ENCODE measurements around the gene IL31RA. TPM values are rescaled to one million over a fixed set of nuclear protein-coding genes. Genes with fewer than 3 reads are reported as not detected.

IL31RA gene
- total and polyA plus RNA-seq, 7 experiments from 2014 or later: 0.39 to 1.5 TPM; not detected in 5

DNA sequence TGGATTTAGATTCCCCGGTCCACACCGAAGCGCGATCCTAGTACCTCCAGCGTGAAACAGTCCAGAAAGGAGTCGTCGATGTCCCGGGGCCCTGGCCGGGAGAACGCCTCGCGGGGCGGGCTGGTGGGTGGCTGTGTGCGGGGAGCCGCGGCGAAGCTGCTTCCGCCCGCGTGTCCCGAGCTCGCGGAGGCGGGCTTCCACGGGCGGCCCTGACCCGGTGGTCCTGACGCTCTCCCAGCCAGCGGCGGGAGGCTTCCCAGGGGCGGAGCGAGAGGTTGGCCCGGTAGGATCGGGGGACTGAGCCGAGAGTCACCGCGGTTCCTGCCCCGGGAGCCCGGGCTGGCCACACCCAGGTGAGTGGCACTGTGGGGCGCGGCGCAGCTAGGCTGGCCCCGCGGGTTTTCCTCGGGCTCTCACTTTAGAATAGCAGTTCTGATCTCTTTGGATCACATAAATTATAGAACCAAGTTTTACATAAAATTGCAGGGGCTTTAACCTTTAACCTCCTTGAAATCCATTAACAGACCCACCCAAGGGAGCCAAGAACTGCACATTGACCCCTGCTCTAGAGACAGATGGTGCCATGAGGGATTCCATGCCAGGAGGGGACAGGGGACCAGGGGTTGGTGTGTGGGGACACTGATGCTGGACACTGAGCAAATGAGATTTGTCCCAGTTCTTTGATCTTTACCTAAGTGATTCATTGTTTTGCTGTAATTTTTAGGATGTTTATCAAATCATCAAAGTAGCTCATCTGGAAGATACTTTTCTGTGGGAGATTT lies 29.2 kb upstream of the IL31RA start:
- Mint-ChIP-seq H3K27me3 (peaks cover 53 to 67% (median 58%) of the 10 kb centered on the region in 5 donors), H3K4me1 (peaks cover 0 to 15% (median 11%) of the 10 kb centered on the region in 7 donors), H3K36me3 (peaks cover 0 to 13% (median 0%) of the 10 kb centered on the region in 5 donors), H3K27ac (no peak overlapping the region), H3K9me3 (no peaks in the 10 kb centered on the region), H3K4me3 (peak overlapping the region; percentile 43 to 76 (median 59))
- Histone ChIP-seq H3K36me3 (ENCODE audit: control insufficient read depth in 2 of 3, insufficient read depth in 3 of 3, low read length in 3 of 3) (no peaks in the 10 kb centered on the region), H3K27me3 (ENCODE audit: control insufficient read depth in 2 of 2, insufficient read depth in 2 of 2, low read length in 2 of 2) (peaks cover 0 to 5% of the 10 kb centered on the region in 2 donors), H3K27ac (ENCODE audit: low read depth, low read length) (no peak overlapping the region), H3K4me1 (ENCODE audit: control insufficient read depth in 2 of 2, insufficient read depth in 2 of 2, low read length in 2 of 2) (peaks cover 0 to 3% of the 10 kb centered on the region in 2 donors), H3K9me3 (ENCODE audit: control insufficient read depth in 2 of 3, low read length in 3 of 3) (no peaks in the 10 kb centered on the region), H3K4me3 (ENCODE audit: low read length) (no peak overlapping the region)
- DNase-seq (peak in 6 of 9 donors; percentile 6 to 34 (median 15)), ATAC-seq (peak; percentile 41)
- intact Hi-C loops (cut with micrococcal nuclease): no loop called here
- POLR2A ChIA-PET: no interaction called here
- CTCF ChIA-PET: no interaction called here

DNA sequence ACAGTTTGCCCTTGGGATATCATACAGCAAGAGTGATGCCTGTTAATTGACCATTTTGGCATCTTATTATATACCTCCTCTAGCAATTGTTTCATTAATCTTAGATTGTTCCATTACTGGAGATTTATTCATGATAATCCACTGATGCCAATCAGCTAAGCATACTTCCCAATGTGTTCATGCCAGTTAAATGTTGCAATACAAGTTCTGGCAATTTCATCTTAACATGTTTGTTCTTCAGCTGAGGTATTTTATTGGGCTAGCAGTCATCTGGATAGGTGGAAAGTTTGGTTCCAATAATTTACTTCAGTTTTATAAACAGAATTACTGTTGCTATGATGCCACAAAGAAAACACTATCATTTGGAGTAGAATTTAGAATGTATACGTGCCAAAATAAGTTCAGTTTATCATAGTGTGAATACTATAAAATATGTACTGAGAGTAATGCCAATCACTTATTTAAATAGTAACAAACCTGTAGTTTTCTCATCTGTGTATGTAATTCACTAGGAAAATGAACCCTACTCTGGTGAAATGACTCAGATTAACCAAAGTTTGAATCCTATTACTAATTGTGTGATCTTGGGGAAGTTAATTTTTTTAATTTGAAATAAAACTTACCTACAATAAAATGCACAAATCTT lies 27.9 kb upstream of the IL31RA start:
- Mint-ChIP-seq H3K27me3 (peaks cover 51 to 65% (median 58%) of the 10 kb centered on the region in 5 donors), H3K4me1 (peaks cover 0 to 15% (median 11%) of the 10 kb centered on the region in 7 donors), H3K36me3 (peaks cover 0 to 19% (median 0%) of the 10 kb centered on the region in 5 donors), H3K27ac (no peak overlapping the region), H3K9me3 (peaks cover 0 to 6% (median 0%) of the 10 kb centered on the region in 11 donors), H3K4me3 (no peak overlapping the region)
- no peak for DNase-seq
- Histone ChIP-seq H3K9me3 (ENCODE audit: control insufficient read depth in 2 of 3, low read length in 3 of 3) (no peaks in the 10 kb centered on the region), H3K36me3 (ENCODE audit: control insufficient read depth in 2 of 3, insufficient read depth in 3 of 3, low read length in 3 of 3) (no peaks in the 10 kb centered on the region), H3K4me1 (ENCODE audit: control insufficient read depth in 2 of 2, insufficient read depth in 2 of 2, low read length in 2 of 2) (peaks cover 0 to 3% of the 10 kb centered on the region in 2 donors), H3K27ac (ENCODE audit: low read depth, low read length) (no peak overlapping the region), H3K27me3 (ENCODE audit: control insufficient read depth in 2 of 2, insufficient read depth in 2 of 2, low read length in 2 of 2) (peaks cover 0 to 5% of the 10 kb centered on the region in 2 donors), H3K4me3 (ENCODE audit: low read length) (no peak overlapping the region)
- no peak for ATAC-seq
- ChIA-PET CTCF (no interaction called here), POLR2A (no interaction called here)
- intact Hi-C loops (cut with micrococcal nuclease): no loop called here

DNA sequence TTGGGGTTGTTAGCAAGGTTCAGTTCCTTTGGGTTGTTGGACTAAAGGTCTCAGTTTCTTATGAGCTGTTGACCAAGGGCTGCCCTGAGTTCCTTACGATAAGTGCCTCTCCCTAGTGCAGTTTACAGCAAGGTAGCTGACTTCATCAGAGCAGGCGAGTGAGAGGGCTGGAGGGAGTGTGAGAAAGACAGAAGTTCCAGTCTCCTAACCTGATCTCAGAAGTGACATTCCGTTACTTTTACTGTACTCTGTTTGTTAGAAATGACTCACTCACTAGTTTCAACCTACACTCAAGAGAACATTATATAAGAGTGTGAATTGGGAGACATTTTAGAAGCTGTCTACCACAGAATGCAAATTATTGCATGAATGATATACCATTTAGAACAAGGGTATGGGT lies 21.2 kb upstream of the IL31RA start:
- no peak overlapping the region for H3K27ac ChIP-seq (ENCODE audit: low read depth, low read length)
- Mint-ChIP-seq H3K9me3 (peaks cover 0 to 12% (median 4%) of the 10 kb centered on the region in 11 donors), H3K36me3 (peaks cover 0 to 15% (median 0%) of the 10 kb centered on the region in 5 donors), H3K4me1 (peaks cover 0 to 6% (median 0%) of the 10 kb centered on the region in 7 donors), H3K27ac (no peak overlapping the region), H3K27me3 (peaks cover 5 to 15% (median 11%) of the 10 kb centered on the region in 5 donors), H3K4me3 (no peak overlapping the region)
- no peaks in the 10 kb centered on the region for H3K9me3 ChIP-seq (ENCODE audit: control insufficient read depth in 2 of 3, low read length in 3 of 3)
- H3K36me3 ChIP-seq (ENCODE audit: control insufficient read depth in 2 of 3, insufficient read depth in 3 of 3, low read length in 3 of 3): no peaks in the 10 kb centered on the region
- ATAC-seq: no peak
- CTCF ChIA-PET: no interaction called here
- no peaks in the 10 kb centered on the region for H3K27me3 ChIP-seq (ENCODE audit: control insufficient read depth in 2 of 2, insufficient read depth in 2 of 2, low read length in 2 of 2)
- H3K4me1 ChIP-seq (ENCODE audit: control insufficient read depth in 2 of 2, insufficient read depth in 2 of 2, low read length in 2 of 2): no peaks in the 10 kb centered on the region
- POLR2A ChIA-PET: no interaction called here
- DNase-seq: no peak
- intact Hi-C loops (cut with micrococcal nuclease): no loop called here
- no peak overlapping the region for H3K4me3 ChIP-seq (ENCODE audit: low read length)

DNA sequence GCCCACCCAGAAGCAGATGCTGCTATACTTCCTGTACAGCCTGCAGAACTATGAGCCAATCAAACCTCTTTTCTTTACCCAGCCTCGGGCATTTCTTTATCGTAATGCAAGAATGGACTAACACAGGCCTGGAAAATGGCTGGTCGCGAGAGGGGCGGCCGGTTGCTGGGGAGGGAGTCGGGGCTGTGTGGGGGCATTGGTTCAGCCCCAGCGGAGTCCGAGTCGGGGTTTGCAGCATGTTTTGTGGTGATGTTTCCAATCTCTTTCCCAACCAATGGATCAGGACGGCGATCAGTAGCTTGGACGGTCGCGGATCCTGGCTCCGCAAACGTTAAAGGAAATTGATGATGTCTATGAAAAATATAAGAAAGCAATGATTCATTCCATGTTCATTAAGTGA lies 18.7 kb upstream of the IL31RA start:
- no peak overlapping the region for H3K27ac ChIP-seq (ENCODE audit: low read depth, low read length)
- intact Hi-C loops (cut with micrococcal nuclease): no loop called here
- H3K36me3 Mint-ChIP-seq: peaks cover 0 to 12% (median 0%) of the 10 kb centered on the region in 5 donors
- CTCF ChIA-PET: no interaction called here
- H3K27me3 Mint-ChIP-seq: peaks cover 0 to 4% (median 0%) of the 10 kb centered on the region in 5 donors
- POLR2A ChIA-PET: no interaction called here
- no peaks in the 10 kb centered on the region for H3K9me3 ChIP-seq (ENCODE audit: control insufficient read depth in 2 of 3, low read length in 3 of 3)
- H3K36me3 ChIP-seq (ENCODE audit: control insufficient read depth in 2 of 3, insufficient read depth in 3 of 3, low read length in 3 of 3): no peaks in the 10 kb centered on the region
- peaks cover 0 to 6% (median 0%) of the 10 kb centered on the region in 7 donors for H3K4me1 Mint-ChIP-seq
- DNase-seq: no peak
- no peaks in the 10 kb centered on the region for H3K27me3 ChIP-seq (ENCODE audit: control insufficient read depth in 2 of 2, insufficient read depth in 2 of 2, low read length in 2 of 2)
- no peak overlapping the region for H3K4me3 Mint-ChIP-seq
- H3K9me3 Mint-ChIP-seq: peaks cover 0 to 12% (median 4%) of the 10 kb centered on the region in 11 donors
- no peak for ATAC-seq
- peak overlapping the region in 1 of 9 donors; percentile 53 for H3K27ac Mint-ChIP-seq
- H3K4me3 ChIP-seq (ENCODE audit: low read length): no peak overlapping the region
- H3K4me1 ChIP-seq (ENCODE audit: control insufficient read depth in 2 of 2, insufficient read depth in 2 of 2, low read length in 2 of 2): no peaks in the 10 kb centered on the region

DNA sequence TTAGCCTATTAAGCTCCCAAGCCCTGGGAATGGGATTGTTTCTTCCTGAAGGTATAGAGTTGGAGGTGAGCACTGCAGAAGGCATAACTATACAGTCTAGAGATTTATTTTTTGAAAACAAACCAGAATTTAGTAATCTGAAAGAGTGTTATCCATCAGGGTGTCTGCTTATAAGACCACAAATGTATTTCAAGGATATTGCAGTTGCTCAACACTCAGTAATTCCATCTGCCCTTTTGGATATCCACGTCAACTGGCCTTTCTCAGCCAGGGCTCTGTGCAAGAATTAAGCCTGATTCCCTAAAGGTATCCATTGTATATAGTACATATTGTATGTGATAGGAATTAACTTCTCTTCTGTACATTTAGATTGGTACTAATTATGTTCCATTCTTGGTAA lies 15.0 kb upstream of the IL31RA start:
- Mint-ChIP-seq H3K9me3 (peaks cover 0 to 12% (median 3%) of the 10 kb centered on the region in 11 donors), H3K4me3 (no peak overlapping the region), H3K27me3 (peaks cover 0 to 5% (median 0%) of the 10 kb centered on the region in 5 donors), H3K27ac (no peak overlapping the region), H3K36me3 (peaks cover 0 to 9% (median 0%) of the 10 kb centered on the region in 5 donors), H3K4me1 (no peaks in the 10 kb centered on the region)
- H3K27me3 ChIP-seq (ENCODE audit: control insufficient read depth in 2 of 2, insufficient read depth in 2 of 2, low read length in 2 of 2): no peaks in the 10 kb centered on the region
- H3K4me3 ChIP-seq (ENCODE audit: low read length): no peak overlapping the region
- no peak overlapping the region for H3K27ac ChIP-seq (ENCODE audit: low read depth, low read length)
- ChIA-PET CTCF (no interaction called here), POLR2A (no interaction called here)
- no peaks in the 10 kb centered on the region for H3K9me3 ChIP-seq (ENCODE audit: control insufficient read depth in 2 of 3, low read length in 3 of 3)
- ATAC-seq (no peak), DNase-seq (no peak)
- H3K4me1 ChIP-seq (ENCODE audit: control insufficient read depth in 2 of 2, insufficient read depth in 2 of 2, low read length in 2 of 2): no peaks in the 10 kb centered on the region
- intact Hi-C loops (cut with micrococcal nuclease): no loop called here
- no peaks in the 10 kb centered on the region for H3K36me3 ChIP-seq (ENCODE audit: control insufficient read depth in 2 of 3, insufficient read depth in 3 of 3, low read length in 3 of 3)

DNA sequence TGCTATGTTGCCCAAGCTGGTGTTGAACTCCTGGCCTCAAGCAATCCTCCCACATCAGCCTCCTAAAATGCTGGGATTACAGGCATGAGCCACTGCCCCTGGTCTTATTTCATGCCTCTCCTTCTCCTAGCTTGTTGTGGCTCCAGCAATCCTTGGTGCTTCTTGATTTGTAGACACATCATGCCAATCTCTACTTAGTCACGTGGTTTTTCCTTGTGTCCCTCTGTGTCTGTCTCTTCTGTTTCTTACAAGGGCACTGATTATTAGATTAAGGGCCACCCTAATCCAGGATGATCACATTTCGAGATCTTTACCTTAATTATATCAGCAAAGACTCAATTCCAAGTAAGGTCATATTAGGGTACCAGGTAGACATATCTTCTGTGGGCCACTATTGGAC lies 9.2 kb upstream of the IL31RA start:
- Mint-ChIP-seq H3K4me3 (no peak overlapping the region), H3K4me1 (no peaks in the 10 kb centered on the region), H3K9me3 (peaks cover 0 to 23% (median 6%) of the 10 kb centered on the region in 11 donors), H3K36me3 (peaks cover 0 to 22% (median 0%) of the 10 kb centered on the region in 5 donors), H3K27me3 (peaks cover 0 to 5% (median 0%) of the 10 kb centered on the region in 5 donors), H3K27ac (no peak overlapping the region)
- H3K27me3 ChIP-seq (ENCODE audit: control insufficient read depth in 2 of 2, insufficient read depth in 2 of 2, low read length in 2 of 2): no peaks in the 10 kb centered on the region
- intact Hi-C loops (cut with micrococcal nuclease): no loop called here
- H3K9me3 ChIP-seq (ENCODE audit: control insufficient read depth in 2 of 3, low read length in 3 of 3): peaks cover 0 to 5% (median 0%) of the 10 kb centered on the region in 3 experiments
- H3K27ac ChIP-seq (ENCODE audit: low read depth, low read length): no peak overlapping the region
- H3K4me3 ChIP-seq (ENCODE audit: low read length): no peak overlapping the region
- ChIA-PET CTCF (no interaction called here), POLR2A (no interaction called here)
- H3K36me3 ChIP-seq (ENCODE audit: control insufficient read depth in 2 of 3, insufficient read depth in 3 of 3, low read length in 3 of 3): no peaks in the 10 kb centered on the region
- no peaks in the 10 kb centered on the region for H3K4me1 ChIP-seq (ENCODE audit: control insufficient read depth in 2 of 2, insufficient read depth in 2 of 2, low read length in 2 of 2)
- DNase-seq: no peak
- no peak for ATAC-seq

All from naive thymus-derived CD4-positive, alpha-beta T cell (primary cell).